OCI-M1 (cell line): ENCODE results near the gene PARP11.
"Not testable (repeated sequence)": the region's sequence is repeated elsewhere in the genome, so short reads cannot be mapped to it uniquely, and the experiment has no call there.

Source experiments
- DNase-seq: peaks from one replicate; lab custom pipeline; 2025; lab: John Stamatoyannopoulos, UW

PARP11 gene

DNA sequence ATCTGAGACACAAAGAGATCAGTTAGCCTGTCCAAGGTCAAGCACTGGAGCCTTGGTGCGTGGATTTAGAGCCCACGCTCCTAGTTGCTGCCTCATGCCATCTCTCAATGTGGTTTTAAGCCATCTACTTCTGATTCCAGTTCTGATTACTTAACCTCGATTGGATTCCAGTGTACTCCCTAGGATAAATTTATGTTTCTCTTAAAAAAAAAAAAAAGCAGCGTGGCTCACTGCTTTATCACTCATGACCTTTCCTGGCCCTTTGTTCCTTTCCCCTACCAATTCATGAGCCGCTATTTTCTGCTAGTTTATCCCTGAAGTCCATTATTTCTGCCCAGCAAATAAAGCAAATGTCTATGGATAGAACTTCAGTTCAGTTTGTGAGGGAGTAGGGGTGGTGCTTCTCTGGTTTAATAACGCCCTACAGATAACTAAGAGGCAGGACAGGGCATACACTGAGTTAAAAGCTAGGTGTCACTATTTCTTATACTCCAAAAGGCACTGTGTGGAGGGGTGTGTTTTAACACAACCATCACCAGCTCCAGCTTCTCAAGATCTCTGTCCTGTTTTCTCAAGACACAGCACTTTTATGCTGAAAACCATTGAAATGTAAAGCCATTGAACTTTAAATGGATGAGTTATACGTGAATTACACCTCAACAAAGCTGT, 9.8 kb upstream of the PARP11 start:
- DNase-seq = peak; percentile 75

DNA sequence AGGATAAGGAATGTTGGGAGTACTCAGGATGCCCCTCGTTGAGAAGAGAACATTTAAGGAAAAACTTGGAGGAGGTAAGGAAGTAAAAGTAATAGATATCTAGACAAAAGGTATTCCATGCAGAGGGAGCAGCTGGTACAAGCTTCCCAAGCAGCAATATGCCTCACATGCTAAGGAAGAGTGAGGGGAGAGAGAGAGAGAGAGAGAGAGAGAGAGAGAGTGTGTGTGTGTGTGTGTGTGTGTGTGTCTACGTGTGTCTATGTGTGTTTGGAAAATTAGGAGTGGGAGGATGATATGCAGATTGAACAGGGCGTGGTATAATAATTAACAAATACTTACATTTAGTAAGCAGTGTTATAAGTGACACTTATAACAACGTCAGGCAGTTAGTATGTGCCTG, 9.2 kb upstream of the PARP11 start:
- DNase-seq = no peak

DNA sequence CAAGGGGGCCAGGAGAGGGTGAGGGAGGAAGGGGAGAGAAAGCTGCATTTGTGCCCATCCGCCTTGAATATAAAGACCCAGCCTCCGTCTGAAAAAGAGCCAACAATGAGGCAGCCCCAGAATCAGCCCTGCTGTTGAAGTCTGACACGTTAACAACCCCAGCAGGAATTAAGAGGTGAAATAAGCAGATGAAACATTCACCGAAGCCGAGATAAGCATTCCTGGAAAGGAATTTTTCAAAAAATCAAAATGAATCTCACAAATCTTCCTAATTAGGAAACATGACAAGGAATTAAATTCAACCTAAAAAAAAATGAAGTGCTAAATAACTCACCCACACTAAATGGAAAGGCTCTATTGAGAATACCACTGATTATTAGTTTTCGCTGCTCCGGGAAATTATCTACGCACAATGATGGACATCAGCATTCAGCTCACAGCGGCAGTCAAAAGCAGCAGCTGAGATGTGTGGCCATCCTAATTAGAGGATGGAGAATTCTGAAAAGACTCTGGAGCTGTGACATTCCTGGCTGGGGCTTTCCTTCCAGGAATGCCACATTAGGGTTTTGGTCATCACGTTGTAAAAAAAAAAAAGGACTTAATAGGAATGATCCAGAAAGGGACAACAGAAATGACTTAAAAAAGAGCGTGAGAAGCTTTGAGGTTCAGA, 8.2 kb upstream of the PARP11 start:
- DNase-seq = no peak

DNA sequence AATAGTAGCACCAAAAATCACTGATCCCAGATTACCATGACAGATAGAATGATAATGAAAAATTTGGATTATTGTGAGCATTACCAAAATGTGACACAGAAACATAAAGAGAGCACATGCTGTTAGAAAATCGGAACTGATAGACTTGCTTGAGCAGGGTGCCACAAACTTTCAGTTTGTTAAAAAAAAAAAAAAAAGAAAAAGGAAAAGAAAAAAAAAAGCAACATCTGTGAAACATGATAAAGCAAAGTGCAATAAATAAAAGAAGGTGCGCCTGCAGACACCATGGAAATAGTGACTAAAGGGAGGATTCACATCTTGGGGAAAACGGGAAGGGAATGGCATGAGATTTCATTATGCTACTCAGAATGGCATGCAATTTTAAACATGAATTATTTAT, 6.6 kb upstream of the PARP11 start:
- no peak for DNase-seq

DNA sequence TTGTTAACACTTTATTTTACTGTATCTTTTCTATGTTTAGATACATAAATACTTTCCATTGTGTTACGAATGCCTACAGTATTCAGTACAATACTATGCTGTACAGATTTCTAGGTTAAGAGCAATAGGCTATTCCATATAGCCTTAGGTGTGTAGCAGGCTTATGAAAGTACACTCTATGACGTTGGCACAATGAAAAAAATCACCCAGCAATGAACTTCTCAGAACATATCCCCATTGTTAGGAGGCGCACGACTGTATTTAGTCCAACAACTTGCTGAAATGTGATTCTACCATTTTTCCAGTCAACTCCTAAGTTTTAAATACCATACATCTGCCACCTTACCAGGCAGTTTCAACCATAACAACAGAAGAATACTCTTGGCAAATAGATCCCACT, 1.8 kb downstream of the PARP11 start:
- DNase-seq = peak; percentile 30

DNA sequence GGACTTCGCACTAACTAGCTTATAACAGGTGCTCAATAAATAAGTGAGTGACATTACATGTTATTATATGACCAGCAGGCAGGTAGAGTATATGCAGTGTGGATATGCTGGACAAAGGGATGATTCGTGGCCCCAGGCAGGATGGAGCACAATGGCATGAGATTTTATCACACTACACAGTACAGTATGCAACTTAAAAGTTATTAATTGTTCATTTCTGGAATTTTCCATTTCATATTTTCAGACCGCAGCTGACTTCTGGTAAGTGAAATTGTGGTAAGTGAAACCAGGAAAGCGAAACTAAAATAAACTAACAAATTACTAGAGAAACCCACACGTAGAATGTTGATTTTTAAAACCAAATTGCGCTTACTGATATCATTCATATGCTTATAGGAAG, 3.3 kb downstream of the PARP11 start:
- peak; percentile 75 for DNase-seq

DNA sequence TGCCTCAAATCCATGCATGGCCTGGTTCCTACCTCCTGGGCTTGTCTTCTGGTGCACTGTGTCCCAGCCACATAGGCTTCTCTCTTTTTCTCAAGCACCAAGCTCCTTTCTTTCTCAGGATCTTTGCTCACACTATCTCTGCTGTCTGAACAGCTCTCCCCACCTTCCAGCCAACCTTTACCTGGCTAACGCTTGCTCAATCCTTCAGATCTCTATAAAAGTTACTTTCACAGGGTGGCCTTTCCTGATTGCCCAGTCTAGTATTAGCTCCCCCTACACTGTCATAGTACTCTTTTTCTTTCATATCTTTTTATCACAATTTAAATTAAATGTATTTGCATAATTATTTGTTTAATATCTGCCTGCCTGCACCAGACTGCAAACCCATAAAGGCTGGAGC, 3.8 kb downstream of the PARP11 start:
- DNase-seq = no peak

DNA sequence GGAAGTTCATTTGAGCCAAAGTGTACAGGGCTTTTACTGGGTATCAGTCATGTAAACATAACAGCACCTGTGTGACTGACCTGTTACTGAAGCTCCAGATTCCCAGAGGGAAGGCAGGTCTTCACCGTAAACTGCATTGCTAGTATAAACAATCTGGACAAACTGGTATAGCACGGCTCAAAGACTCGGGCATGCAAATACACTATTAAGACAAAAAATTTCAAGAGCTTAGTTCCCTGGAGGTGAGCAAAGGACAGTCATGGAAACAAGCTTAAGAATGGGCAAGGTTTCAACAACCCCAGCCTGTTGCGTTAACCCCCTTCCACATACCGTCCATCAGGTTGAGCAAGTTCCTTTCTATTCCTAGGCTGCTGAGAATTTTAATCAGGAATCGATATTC, 9.4 kb downstream of the PARP11 start:
- DNase-seq = no peak

DNA sequence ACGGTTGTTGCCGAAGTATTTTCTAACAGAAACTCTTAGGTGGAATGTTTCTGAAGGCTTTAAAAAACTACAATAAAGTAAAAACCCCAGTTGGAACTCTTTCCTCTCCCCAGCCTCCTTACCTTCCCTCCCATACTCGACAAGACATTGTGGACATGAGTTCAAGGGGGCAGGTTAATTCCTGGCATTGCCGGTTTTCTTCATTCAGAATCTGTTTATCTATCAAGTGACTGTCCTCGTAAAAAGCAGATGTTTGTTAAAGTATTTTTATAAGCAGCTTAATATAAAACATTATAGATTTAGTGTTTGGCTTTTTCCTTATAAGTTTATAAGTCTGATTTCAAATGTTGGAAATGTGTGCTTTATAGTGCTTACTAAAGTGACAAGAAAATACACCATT, 30.7 kb downstream of the PARP11 start:
- DNase-seq = no peak

DNA sequence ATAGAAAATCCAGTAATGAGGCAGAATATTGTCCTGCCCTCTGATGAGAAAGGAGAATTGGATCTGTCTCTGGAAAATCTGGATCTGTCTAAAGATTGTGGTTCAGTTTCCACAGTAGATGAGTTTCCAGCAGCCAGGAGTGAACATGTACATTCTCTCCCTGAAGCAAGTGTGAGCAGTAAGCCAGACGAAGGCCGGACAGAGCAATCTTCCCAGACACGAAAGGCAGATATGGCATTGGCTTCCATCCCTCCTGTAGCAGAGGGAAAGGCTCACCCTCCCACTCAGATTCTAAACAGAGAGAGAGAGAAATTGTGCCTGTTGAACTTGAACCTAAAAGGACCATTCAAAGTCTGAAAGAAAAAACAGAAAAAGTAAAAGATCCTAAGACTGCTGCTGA, 31.4 kb downstream of the PARP11 start:
- no peak for DNase-seq

DNA sequence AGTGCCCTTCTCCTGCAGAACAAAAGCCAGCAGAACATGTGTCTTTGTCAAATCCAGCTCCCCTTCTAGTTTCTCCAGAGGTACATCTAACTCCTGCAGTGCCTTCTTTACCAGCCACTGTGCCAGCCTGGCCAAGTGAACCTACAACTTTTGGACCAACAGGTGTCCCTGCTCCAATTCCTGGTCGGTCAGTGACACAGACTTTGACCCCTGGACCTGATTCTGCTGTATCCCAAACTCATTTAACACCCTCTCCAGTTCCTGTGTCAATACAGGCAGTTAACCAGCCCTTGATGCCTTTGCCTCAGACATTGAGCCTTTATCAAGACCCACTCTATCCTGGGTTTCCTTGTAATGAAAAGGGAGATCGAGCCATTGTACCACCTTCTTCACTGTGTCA, 32.4 kb downstream of the PARP11 start:
- not testable (repeated sequence) for DNase-seq

DNA sequence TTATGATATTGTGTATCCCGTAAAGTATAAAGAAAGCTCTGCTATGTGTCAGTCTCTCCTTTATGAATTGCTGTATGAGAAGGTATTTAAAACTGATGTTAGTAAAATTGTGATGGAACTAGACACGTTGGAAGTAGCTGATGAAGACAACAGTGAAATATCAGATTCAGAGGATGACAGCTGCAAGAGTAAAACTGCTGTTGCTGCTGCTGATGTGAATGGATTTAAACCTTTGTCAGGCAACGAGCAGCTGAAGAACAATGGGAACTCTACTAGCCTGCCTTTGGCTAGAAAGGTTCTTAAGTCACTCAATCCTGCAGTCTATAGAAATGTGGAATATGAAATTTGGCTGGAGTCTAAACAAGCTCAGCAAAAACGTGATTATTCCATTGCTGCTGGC, 33.5 kb downstream of the PARP11 start:
- DNase-seq = not testable (repeated sequence)

DNA sequence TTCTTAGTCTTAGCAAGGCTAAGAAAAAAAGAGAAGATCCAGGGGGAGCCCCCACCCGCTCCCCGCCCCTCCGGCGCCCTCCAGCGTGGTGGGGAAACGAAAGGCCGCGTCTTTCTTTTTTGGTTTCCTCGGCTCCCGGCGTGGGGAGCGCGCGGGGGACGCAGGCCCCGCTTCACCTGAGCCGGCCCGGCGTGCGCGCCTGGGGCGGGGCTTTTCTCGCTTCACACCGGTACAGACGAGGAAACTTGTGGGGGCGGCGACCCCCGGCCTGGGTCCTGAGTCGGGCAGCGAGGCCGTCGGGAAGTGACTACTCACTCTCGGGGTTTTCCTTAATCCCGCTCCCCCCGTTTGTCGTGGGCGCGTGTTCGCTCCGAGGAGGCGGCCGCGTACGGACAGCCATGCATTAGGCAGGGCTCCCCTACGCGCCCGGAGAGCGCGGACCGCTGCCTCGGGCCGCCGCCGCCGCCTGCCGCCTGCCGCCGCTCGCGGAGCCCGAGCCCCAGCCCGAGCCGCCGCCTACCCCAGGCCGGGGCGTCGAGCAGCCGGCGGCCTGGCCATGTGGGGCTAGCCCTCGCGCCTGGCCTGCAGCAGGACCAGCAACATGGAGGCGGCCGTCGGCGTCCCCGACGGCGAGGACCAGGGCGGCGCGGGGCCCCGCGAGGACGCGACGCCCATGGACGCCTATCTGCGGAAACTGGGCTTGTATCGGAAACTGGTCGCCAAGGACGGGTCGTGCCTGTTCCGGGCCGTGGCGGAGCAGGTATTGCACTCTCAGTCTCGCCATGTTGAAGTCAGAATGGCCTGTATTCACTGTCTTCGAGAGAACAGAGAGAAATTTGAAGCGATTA, 34.3 kb downstream of the PARP11 start:
- DNase-seq = not testable (repeated sequence)

DNA sequence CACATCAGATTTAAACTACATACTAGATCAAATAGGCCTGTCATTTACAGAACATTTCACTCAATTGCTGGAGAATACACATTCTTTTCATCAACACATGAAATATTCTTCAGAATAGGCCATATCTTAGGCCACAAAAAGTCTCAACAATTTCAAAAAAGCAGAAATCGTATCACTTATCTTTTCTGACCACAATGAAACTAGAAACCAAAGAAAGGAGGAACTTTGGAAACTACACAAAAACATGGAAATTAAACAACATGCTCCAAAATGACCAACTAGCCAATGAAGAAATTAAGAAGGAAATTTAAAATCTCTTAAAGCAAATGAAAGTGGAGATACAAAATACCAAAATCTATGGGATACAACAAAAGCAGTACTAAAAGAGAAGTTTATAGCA, 35.1 kb downstream of the PARP11 start:
- DNase-seq = peak; percentile 85

DNA sequence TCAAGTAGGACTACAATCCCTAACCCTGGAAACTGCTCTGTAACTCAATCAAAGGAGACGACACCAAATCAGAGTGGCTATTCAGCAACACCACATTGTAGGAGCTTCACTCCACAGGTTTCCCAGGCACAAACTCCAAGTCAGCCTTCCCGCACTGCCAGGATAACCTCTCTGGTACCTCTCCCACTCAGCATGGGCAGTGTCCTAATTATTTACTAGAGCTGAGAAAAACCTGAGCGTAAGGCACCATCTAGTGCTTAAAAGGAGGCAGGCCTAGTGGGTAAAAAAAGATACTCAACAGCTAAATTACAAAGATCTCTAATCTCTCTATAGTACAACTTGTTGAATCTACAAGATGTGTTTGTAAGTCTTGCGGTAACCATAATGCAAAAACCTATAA, 36.1 kb downstream of the PARP11 start:
- DNase-seq = peak; percentile 12

DNA sequence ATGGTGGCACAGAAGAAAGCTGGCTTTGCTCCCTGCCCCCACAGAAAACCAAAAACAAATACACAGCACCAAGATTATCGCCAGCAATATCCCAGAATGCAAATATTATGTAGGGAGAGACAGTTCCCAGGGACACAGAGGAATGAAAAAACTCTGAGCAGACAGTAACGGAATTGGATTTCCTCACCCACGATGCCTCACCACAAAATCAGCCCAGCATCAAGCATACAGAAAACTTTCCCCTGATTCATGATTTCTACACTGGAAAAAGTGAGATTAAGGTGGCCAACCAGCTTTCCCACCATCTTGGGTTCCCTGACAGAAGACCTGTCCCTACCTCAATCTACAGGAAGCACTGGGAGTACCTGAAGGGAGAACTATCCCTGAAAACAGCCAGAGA, 36.6 kb downstream of the PARP11 start:
- no peak for DNase-seq

DNA sequence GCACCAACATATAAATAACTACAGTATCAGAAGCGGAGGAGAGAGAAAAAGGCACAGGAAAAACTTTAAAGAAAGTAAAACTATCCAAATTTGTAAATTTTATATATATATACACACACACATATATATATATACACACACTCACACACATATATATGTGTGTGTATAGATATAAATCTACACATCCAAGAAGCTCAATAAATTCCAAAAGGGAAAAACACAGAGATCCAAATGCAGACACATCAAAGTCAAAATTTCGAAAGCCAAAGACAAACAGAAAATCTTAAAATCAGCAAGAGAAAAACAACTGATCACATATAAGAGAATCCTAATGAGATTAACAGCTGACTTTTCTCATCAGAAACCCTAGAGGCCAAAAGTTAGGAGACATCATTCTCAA, 37.3 kb downstream of the PARP11 start:
- DNase-seq = no peak

DNA sequence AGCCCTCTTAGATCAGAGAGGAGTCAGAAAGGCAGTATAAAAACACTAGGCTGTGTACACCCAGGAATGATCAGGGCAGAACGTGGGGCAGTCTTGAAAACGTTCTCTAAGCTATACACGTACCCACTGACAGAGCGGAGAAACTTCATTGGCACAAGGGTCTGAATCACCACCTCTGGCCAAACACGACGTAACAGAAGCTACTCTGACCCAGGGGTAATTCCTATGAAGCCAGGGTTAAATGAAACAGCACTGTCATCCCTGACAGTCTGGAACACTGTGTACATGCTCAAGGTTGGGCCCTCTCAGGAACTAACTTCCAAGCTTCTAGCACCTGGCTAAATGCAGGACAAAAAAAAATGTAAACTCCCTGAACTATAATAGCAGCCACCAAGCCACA, 38.4 kb downstream of the PARP11 start:
- no peak for DNase-seq

DNA sequence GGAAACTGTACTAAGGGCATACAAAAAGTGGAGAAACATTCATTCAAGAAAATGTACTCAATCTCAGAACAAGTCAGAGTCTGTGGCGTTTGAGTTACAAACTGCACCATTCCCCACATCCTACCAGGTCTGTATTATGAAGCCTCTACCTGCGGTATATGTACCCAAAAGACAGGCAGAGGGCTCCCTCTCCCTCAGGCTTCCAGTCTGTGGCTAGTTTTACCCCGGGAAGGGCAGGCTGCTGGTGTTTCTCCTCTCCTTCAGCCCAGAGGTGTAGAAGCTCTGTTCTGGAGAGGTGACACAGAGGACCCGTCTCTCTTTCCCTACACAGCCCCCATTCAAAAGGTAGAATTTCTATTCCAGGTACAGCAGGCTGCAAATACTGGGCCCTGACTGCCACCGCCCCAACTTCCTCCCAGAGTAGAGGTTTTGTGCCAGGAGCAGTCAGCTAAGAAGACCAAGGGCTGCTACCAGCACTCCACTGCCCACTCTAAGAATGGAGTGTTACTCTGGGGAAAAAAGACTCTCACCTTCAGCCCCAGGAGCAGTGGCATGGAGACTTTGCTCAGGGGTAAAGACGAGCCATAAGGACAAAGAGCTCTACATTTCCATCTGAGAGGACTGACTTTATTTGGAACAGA, 39.4 kb downstream of the PARP11 start:
- DNase-seq = no peak

DNA sequence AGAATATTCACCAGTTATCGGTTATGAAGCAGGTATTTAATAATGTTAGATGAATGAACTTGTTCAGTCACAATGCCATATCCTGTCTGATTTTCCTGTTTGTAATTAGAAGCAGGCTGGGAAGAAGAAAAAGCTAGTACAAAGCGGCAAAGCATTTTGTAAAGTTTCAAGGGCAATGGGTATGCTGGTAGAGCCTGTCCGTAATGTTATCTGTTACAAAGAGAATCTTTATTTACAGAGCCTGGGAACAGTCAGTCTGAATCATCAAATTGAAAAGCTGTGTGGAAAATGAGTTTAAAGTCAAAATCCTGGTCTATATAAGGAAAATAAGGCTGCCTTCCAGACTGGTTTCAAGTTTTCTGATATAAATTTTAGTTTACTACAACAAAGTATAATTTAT, 40.5 kb downstream of the PARP11 start:
- DNase-seq = no peak

DNA sequence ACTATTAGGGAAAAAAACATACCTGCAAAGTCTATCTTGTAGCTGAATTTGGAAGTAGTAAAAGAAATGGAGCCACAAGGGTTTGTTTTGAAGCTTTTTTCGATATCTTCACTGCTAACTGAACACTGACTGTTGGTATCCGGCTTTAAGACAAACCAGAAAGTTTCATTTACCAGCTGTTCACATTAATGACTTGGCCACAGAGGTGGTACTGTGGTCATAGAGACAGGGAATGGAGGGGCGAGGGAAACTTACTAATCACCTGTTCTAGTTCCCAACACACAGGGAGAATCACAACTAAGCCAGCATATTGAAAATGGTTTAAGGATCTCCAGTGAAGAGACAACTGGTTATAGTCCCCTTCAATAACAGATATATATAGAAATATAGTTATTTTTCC, 44.3 kb downstream of the PARP11 start:
- no peak for DNase-seq

DNA sequence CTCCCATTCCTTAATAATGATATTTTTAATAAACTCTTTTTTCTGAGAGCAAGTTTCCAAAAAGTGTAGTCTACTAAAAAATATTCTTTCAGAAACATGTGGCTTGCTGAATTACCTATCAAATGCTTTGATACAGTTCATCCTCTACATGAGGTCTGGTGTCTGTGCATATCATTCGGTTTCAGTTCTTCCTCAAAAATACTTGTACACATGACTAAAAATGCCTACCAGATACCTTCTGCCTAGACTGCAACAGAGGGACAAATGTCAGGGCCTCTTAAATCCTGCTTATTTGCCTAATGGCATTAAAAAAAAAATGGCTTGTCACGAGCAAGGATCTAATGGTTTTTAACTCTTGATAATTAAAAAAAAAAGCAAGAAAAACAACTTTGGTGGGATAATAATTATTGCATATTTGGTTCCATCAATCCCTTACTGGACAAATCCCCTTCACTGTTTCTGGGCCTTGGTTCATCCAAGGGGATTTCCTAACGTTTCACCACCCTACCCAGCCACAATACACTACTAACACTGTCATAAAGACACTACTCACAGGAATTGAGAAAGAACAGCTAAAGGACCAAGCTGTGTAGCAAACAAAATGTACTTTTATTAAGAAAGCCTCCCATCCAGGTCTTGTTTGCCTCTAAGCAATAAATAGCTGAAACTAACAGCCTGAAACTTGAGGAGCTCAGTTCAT, 45.7 kb downstream of the PARP11 start:
- no peak for DNase-seq
